HepG2 (cell line): ENCODE results near the gene TTLL8. TPM values are rescaled to one million over a fixed set of nuclear protein-coding genes. Genes with fewer than 3 reads are reported as not detected.
A peak's percentile ranks its signal among the peaks of the same experiment; 100 is the strongest.

Experiments
- ATF3 ChIP-seq: sonication (generic); formaldehyde crosslinking; IDR thresholded peaks from 2 replicates; pipeline ENCODE4 v1.4.0; 2020; ENCODE audit warnings: missing genetic modification reagents
- DBP ChIP-seq: sonication (generic); formaldehyde crosslinking; IDR thresholded peaks from 2 replicates; pipeline ENCODE4 v1.4.0; 2020; ENCODE audit warnings: missing genetic modification reagents; ENCODE audit errors: not compliant biosample characterization
- EEA1 ChIP-seq: sonication (generic); formaldehyde crosslinking; IDR thresholded peaks from 2 replicates; pipeline ENCODE4 v1.5.1; 2020; ENCODE audit warnings: mild to moderate bottlenecking, missing genetic modification reagents, borderline replicate concordance
- KLF15 ChIP-seq: sonication (generic); formaldehyde crosslinking; IDR thresholded peaks from 2 replicates; pipeline ENCODE4 v1.8.1; 2023; ENCODE audit warnings: borderline replicate concordance, mild to moderate bottlenecking, inconsistent platforms, missing genetic modification reagents, mixed read lengths
- KLF16 ChIP-seq, 2 experiments: sonication (generic) in 1 of 2; formaldehyde crosslinking in 1 of 2; IDR thresholded peaks; 2 replicates each; pipeline versions ENCODE4 v1.6.1 to v1.8.0; 2016 to 2023; ENCODE audit warnings: missing genetic modification reagents in 2 of 2, missing compliant biosample characterization in 1 of 2
- MTERF4 ChIP-seq: sonication (generic); formaldehyde crosslinking; IDR thresholded peaks from 2 replicates; pipeline ENCODE4 v1.8.0; 2023; ENCODE audit warnings: mild to moderate bottlenecking, missing genetic modification reagents
- MTF2 ChIP-seq: sonication (generic); formaldehyde crosslinking; IDR thresholded peaks from 2 replicates; pipeline ENCODE4 v1.5.0; 2020; ENCODE audit warnings: missing genetic modification reagents, borderline replicate concordance
- MXI1 ChIP-seq: IDR thresholded peaks from 3 replicates; pipeline ENCODE4 v1.6.1; 2012; ENCODE audit warnings: low read depth, low read length, inconsistent platforms, borderline replicate concordance
- NR2F1 ChIP-seq, 2 experiments: fragments of 450-650 bp in 1 of 2; formaldehyde crosslinking in 1 of 2; IDR thresholded peaks; 2 replicates each; pipeline versions ENCODE4 v1.5.0 to v1.6.1; 2016 to 2020; ENCODE audit warnings: mild to moderate bottlenecking in 1 of 2, missing compliant biosample characterization in 1 of 2, missing genetic modification reagents in 1 of 2, moderate library complexity in 1 of 2
- PRMT3 ChIP-seq: sonication (generic); formaldehyde crosslinking; IDR thresholded peaks from 2 replicates; pipeline ENCODE4 v1.8.1; 2022; ENCODE audit warnings: low read depth, mild to moderate bottlenecking, moderate library complexity, missing genetic modification reagents, borderline replicate concordance
- RAD51 ChIP-seq: fragments of 450-650 bp; IDR thresholded peaks from 2 replicates; pipeline ENCODE4 v1.6.1; 2016; ENCODE audit warnings: borderline replicate concordance
- RNF219 ChIP-seq: sonication (generic); formaldehyde crosslinking; IDR thresholded peaks from 2 replicates; pipeline ENCODE4 v1.5.0; 2020; ENCODE audit warnings: mild to moderate bottlenecking, missing genetic modification reagents
- SP4 ChIP-seq: sonication (generic); formaldehyde crosslinking; IDR thresholded peaks from 2 replicates; pipeline ENCODE4 v1.8.1; 2023; ENCODE audit warnings: mild to moderate bottlenecking, missing genetic modification reagents
- STAG1 ChIP-seq: sonication (generic); formaldehyde crosslinking; IDR thresholded peaks from 2 replicates; pipeline ENCODE4 v1.4.0; 2020; ENCODE audit warnings: missing genetic modification reagents
- TAF15 ChIP-seq: fragments of 200-400 bp; formaldehyde crosslinking; IDR thresholded peaks from one replicate; pipeline ENCODE4 v1.6.1; 2018; ENCODE audit warnings: mild to moderate bottlenecking, low read depth, low read length; ENCODE audit not compliant: poor library complexity, severe bottlenecking
- ZBTB44 ChIP-seq: sonication (generic); formaldehyde crosslinking; IDR thresholded peaks from 2 replicates; pipeline ENCODE4 v1.4.0; 2020; ENCODE audit warnings: missing genetic modification reagents
- ZFP41 ChIP-seq: sonication (generic); formaldehyde crosslinking; IDR thresholded peaks from 2 replicates; pipeline ENCODE4 v1.4.0; 2020; ENCODE audit warnings: mild to moderate bottlenecking, missing genetic modification reagents, borderline replicate concordance
- ZNF234 ChIP-seq: sonication (generic); formaldehyde crosslinking; conservative IDR thresholded peaks from 2 replicates; pipeline ENCODE4 v1.5.1; 2020; ENCODE audit warnings: mild to moderate bottlenecking, missing genetic modification reagents
- ZNF343 ChIP-seq: sonication (generic); formaldehyde crosslinking; IDR thresholded peaks from 2 replicates; pipeline ENCODE4 v1.4.0; 2020; ENCODE audit warnings: mild to moderate bottlenecking, missing genetic modification reagents
- ZNF691 ChIP-seq: sonication (generic); formaldehyde crosslinking; IDR thresholded peaks from 2 replicates; pipeline ENCODE4 v1.4.0; 2020; ENCODE audit warnings: missing genetic modification reagents, low read depth, mild to moderate bottlenecking, borderline replicate concordance
- ZNF768 ChIP-seq: sonication (generic); formaldehyde crosslinking; IDR thresholded peaks from 2 replicates; pipeline ENCODE4 v1.4.0; 2020; ENCODE audit warnings: missing genetic modification reagents
- ZZZ3 ChIP-seq: sonication (generic); formaldehyde crosslinking; IDR thresholded peaks from 2 replicates; pipeline ENCODE4 v1.4.0; 2020; ENCODE audit warnings: missing genetic modification reagents, mild to moderate bottlenecking, borderline replicate concordance
- polyA plus RNA-seq, 8 experiments: library from polyadenylated mRNA; depleted of rRNA in 3 of 8; stranded (reverse) in 7 of 8; unstranded in 1 of 8; fragments of >200 nt; fragmentation: Illumina TruSeq in 4 of 8; extraction: Trizol in 4 of 8; gene quantifications; 2 replicates each; pipeline versions ENCODE4 v1.2.1 to v1.2.3, GENCODE V29; 2011 to 2016; ENCODE audit warnings: low read depth in 4 of 8, missing spikeins in 1 of 8, mixed read lengths in 1 of 8; ENCODE audit not compliant: insufficient read depth in 1 of 8
- total RNA-seq, 5 experiments: library from RNA; depleted of rRNA; stranded (reverse); fragments of >200 nt; fragmentation: Illumina TruSeq; extraction: Trizol; gene quantifications; 2 replicates each; pipeline ENCODE4 v1.2.3, GENCODE V29; 2016; ENCODE audit warnings: low read depth in 1 of 5

The TTLL8 gene
- total and polyA plus RNA-seq, 2 of the 13 experiments (the other 11 are each of a cell fraction or from before 2014, with no cell fraction given) = not detected

GRCh38 chr22:50030297-50031188, 27.6 kb downstream of the TTLL8 start (continued):
- TF ChIP-seq TAF15 (no peak), ATF3 (CRISPR knock-in tag) (no peak), ZNF343 (CRISPR knock-in tag) (no peak), ZNF234 (CRISPR knock-in tag) (no peak), MTF2 (CRISPR knock-in tag) (no peak; the same call in 1 of the 2 replicates), ZNF768 (0 out of 2 replicates have a peak, but pooled peaks have one; percentile 30), ZNF691 (CRISPR knock-in tag) (no peak), KLF16 (CRISPR knock-in tag; IDR thresholded peaks at IDR 0.05) (no peak), RAD51 (no peak), STAG1 (CRISPR knock-in tag) (peak; percentile 99), KLF15 (CRISPR knock-in tag) (no peak), ZZZ3 (CRISPR knock-in tag) (no peak), RNF219 (CRISPR knock-in tag) (no peak), MTERF4 (no peak), DBP (no peak), ZFP41 (CRISPR knock-in tag) (no peak), NR2F1 (CRISPR knock-in tag; IDR thresholded peaks at IDR 0.05) (no peak), PRMT3 (CRISPR knock-in tag) (no peak), ZBTB44 (CRISPR knock-in tag) (no peak), EEA1 (CRISPR knock-in tag) (no peak), SP4 (CRISPR knock-in tag) (no peak), MXI1 (no peak)
